Liver (tissue), 9 donors: Measurements from ENCODE around the gene LNPK. TPM values are rescaled to one million over a fixed set of nuclear protein-coding genes. Genes with fewer than 3 reads are reported as not detected.

Source experiments
- DNase-seq: peaks from one replicate; pipeline ENCODE4 v3.0.0-alpha.2; 2017; ENCODE audit warnings: low spot score
- H3K27ac ChIP-seq, 2 donors: one replicate each; pipeline ENCODE4 v1.7.0; 2013; ENCODE audit warnings: inconsistent platforms in 2 of 2, low read length in 2 of 2, control low read depth in 1 of 2, low read depth in 1 of 2, mild to moderate bottlenecking in 1 of 2
- H3K27me3 ChIP-seq, 4 donors: one replicate each; pipeline versions ENCODE4 v1.6.1 to v1.7.0; 2013; ENCODE audit warnings: low read length in 3 of 4, inconsistent platforms in 1 of 4, mild to moderate bottlenecking in 1 of 4, moderate library complexity in 1 of 4; ENCODE audit not compliant: control insufficient read depth in 4 of 4, insufficient read depth in 4 of 4
- H3K36me3 ChIP-seq, 4 donors: one replicate each; pipeline versions ENCODE4 v1.6.1 to v1.7.0; 2013; ENCODE audit warnings: low read length in 3 of 4, mild to moderate bottlenecking in 3 of 4, low read depth in 1 of 4, moderate library complexity in 1 of 4; ENCODE audit not compliant: control insufficient read depth in 4 of 4, insufficient read depth in 3 of 4
- H3K4me1 ChIP-seq, 4 donors: one replicate each; pipeline versions ENCODE4 v1.6.1 to v1.7.0; 2013; ENCODE audit warnings: low read length in 3 of 4, mild to moderate bottlenecking in 3 of 4, moderate library complexity in 1 of 4; ENCODE audit not compliant: control insufficient read depth in 4 of 4, insufficient read depth in 4 of 4
- H3K4me3 ChIP-seq, 3 donors: one replicate each; pipeline versions ENCODE4 v1.6.1 to v1.7.0; 2013; ENCODE audit warnings: low read length in 3 of 3, control low read depth in 1 of 3, low read depth in 1 of 3, mild to moderate bottlenecking in 1 of 3
- H3K9ac ChIP-seq, 2 donors: one replicate each; pipeline ENCODE4 v1.7.0; 2013; ENCODE audit warnings: low read length in 2 of 2, mild to moderate bottlenecking in 2 of 2, moderate library complexity in 2 of 2, control low read depth in 1 of 2, low read depth in 1 of 2
- H3K9me3 ChIP-seq, 4 donors: one replicate each; pipeline versions ENCODE4 v1.6.1 to v1.7.0; 2013; ENCODE audit warnings: low read length in 3 of 4; ENCODE audit not compliant: control insufficient read depth in 4 of 4
- EGR1 ChIP-seq, 2 donors: IDR thresholded peaks; 2 replicates each; pipeline ENCODE4 v1.6.1; 2016 to 2018; ENCODE audit warnings: antibody characterized with exemption in 2 of 2, low read depth in 2 of 2
- FOXA2 ChIP-seq: IDR thresholded peaks from 2 replicates; pipeline ENCODE4 v1.6.1; 2016; ENCODE audit warnings: antibody characterized with exemption
- GABPA ChIP-seq, 2 donors: IDR thresholded peaks in 1 of 2; conservative IDR thresholded peaks in 1 of 2; 2 replicates each; pipeline ENCODE4 v1.6.1; 2016; ENCODE audit warnings: antibody characterized with exemption in 2 of 2, mild to moderate bottlenecking in 1 of 2, moderate library complexity in 1 of 2
- HNF4A ChIP-seq, 2 donors: conservative IDR thresholded peaks; 2 replicates each; pipeline ENCODE4 v1.6.1; 2016; ENCODE audit warnings: antibody characterized with exemption in 2 of 2, mild to moderate bottlenecking in 2 of 2
- HNF4G ChIP-seq: IDR thresholded peaks from 2 replicates; pipeline ENCODE4 v1.6.1; 2016; ENCODE audit warnings: antibody characterized with exemption
- JUND ChIP-seq, 2 donors: IDR thresholded peaks; 2 replicates each; pipeline ENCODE4 v1.6.1; 2016; ENCODE audit warnings: antibody characterized with exemption in 2 of 2
- NR2F2 ChIP-seq: IDR thresholded peaks from 2 replicates; pipeline ENCODE4 v1.6.1; 2016; ENCODE audit warnings: antibody characterized with exemption
- RAD21 ChIP-seq, 2 donors: IDR thresholded peaks; 2 replicates each; pipeline ENCODE4 v1.6.1; 2016; ENCODE audit warnings: antibody characterized with exemption in 2 of 2, mild to moderate bottlenecking in 2 of 2
- RXRA ChIP-seq, 2 donors: IDR thresholded peaks; 2 replicates each; pipeline ENCODE4 v1.6.1; 2017 to 2018; ENCODE audit warnings: antibody characterized with exemption in 2 of 2, mild to moderate bottlenecking in 1 of 2
- SP1 ChIP-seq: IDR thresholded peaks from 2 replicates; pipeline ENCODE4 v1.6.1; 2018; ENCODE audit warnings: antibody characterized with exemption, mild to moderate bottlenecking
- TAF1 ChIP-seq: conservative IDR thresholded peaks from 2 replicates; pipeline ENCODE4 v1.6.1; 2016; ENCODE audit warnings: antibody characterized with exemption, mild to moderate bottlenecking
- YY1 ChIP-seq: IDR thresholded peaks from 2 replicates; pipeline ENCODE4 v1.6.1; 2016; ENCODE audit warnings: antibody characterized with exemption, mild to moderate bottlenecking
- WGBS: extraction: QIAGEN DNeasy Blood & Tissue Kit; methylation state at CpG from one replicate; pipeline ENCODE4 v1.1.7; 2013; 5-methylcytosine and 5-hydroxymethylcytosine counted together
- polyA plus RNA-seq, 2 donors: library from polyadenylated mRNA; stranded (reverse) in 1 of 2; unstranded in 1 of 2; fragments of 200-250 nt in 1 of 2; fragments of >200 nt in 1 of 2; fragmentation: Nextera tagmentation in 1 of 2; extraction: Ambion mirVana in 1 of 2; gene quantifications; one replicate each; pipeline versions ENCODE4 v1.2.1 to v1.2.3, GENCODE V29; 2013 to 2015
- total RNA-seq, 2 donors: library from RNA; depleted of rRNA; stranded (reverse); fragments of >200 nt; gene quantifications; one replicate each; pipeline ENCODE4 v1.2.3, GENCODE V29; 2014
- TF ChIP-seq, protein P1 (sequence below): IDR thresholded peaks from 2 replicates; pipeline ENCODE4 v1.6.1; 2016; ENCODE audit warnings: antibody characterized with exemption, mild to moderate bottlenecking
- TF ChIP-seq, protein P2 (sequence below): IDR thresholded peaks from 2 replicates; pipeline ENCODE4 v1.6.1; 2016; ENCODE audit warnings: antibody characterized with exemption
- TF ChIP-seq, protein P3 (sequence below): IDR thresholded peaks from 2 replicates; pipeline ENCODE4 v1.6.1; 2016; ENCODE audit warnings: antibody characterized with exemption
- TF ChIP-seq, protein P4 (sequence below): IDR thresholded peaks from 2 replicates; pipeline ENCODE4 v1.6.1; 2016; ENCODE audit warnings: antibody characterized with exemption
- TF ChIP-seq, protein P5 (sequence below): fragments of 150-350 bp; IDR thresholded peaks from 2 replicates; pipeline ENCODE4 v1.5.1; 2017; ENCODE audit warnings: improper control_type of control experiment, low read depth, low read length; ENCODE audit not compliant: missing input control
- donor health status: healthy.
- donor health status: healthy.
- donor health status: healthy.
- donor health status: healthy.
- donor health status: healthy.

Gene LNPK
- total and polyA plus RNA-seq, 4 donors: 5.5 to 25.2 (median 11.5) TPM

DNA sequence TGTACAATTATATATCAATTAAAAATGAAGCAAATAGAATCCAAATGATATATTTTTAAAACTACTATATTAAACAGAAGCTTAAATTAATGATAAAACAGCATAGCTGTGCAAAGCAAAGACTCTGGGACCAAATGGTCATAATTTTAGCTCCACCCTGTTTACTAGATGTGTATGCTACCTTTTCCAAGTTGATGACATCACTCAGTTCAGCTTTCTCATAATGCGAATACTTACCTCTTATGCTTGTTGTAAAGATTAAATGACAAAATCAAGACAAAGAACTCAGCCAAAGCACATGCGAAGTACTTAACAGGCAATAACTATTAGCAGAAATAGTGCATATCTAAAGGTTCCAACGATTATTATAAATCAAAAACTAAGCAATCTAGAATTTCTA, 51.6 kb downstream of the LNPK start:
- Histone ChIP-seq H3K4me1 (no peaks in the 10 kb centered on the region), H3K4me3 (no peak overlapping the region), H3K27me3 (no peaks in the 10 kb centered on the region), H3K9ac (no peak overlapping the region), H3K36me3 (peaks cover 0 to 5% (median 2%) of the 10 kb centered on the region in 4 donors), H3K9me3 (no peaks in the 10 kb centered on the region), H3K27ac (no peak overlapping the region)
- no peak for DNase-seq
- WGBS: 98% methylated on average over 3 of the region's 3 CpGs
- TF ChIP-seq HNF4G (no peak), SP1 (no peak), GABPA (IDR thresholded peaks at IDR 0.05 in 1 of 2, conservative IDR thresholded peaks at IDR 0.05 in 1 of 2) (no peak), YY1 (no peak), FOXA2 (no peak), EGR1 (IDR thresholded peaks at IDR 0.05; ENCODE audit: low read depth in 2 of 2) (no peak), RXRA (IDR thresholded peaks at IDR 0.05) (no peak), NR2F2 (no peak), TAF1 (no peak), HNF4A (conservative IDR thresholded peaks at IDR 0.05) (no peak), RAD21 (IDR thresholded peaks at IDR 0.05) (no peak), JUND (IDR thresholded peaks at IDR 0.05) (no peak)
- TF ChIP-seq, protein P1, sequence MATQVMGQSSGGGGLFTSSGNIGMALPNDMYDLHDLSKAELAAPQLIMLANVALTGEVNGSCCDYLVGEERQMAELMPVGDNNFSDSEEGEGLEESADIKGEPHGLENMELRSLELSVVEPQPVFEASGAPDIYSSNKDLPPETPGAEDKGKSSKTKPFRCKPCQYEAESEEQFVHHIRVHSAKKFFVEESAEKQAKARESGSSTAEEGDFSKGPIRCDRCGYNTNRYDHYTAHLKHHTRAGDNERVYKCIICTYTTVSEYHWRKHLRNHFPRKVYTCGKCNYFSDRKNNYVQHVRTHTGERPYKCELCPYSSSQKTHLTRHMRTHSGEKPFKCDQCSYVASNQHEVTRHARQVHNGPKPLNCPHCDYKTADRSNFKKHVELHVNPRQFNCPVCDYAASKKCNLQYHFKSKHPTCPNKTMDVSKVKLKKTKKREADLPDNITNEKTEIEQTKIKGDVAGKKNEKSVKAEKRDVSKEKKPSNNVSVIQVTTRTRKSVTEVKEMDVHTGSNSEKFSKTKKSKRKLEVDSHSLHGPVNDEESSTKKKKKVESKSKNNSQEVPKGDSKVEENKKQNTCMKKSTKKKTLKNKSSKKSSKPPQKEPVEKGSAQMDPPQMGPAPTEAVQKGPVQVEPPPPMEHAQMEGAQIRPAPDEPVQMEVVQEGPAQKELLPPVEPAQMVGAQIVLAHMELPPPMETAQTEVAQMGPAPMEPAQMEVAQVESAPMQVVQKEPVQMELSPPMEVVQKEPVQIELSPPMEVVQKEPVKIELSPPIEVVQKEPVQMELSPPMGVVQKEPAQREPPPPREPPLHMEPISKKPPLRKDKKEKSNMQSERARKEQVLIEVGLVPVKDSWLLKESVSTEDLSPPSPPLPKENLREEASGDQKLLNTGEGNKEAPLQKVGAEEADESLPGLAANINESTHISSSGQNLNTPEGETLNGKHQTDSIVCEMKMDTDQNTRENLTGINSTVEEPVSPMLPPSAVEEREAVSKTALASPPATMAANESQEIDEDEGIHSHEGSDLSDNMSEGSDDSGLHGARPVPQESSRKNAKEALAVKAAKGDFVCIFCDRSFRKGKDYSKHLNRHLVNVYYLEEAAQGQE: no peak
- TF ChIP-seq, protein P2, sequence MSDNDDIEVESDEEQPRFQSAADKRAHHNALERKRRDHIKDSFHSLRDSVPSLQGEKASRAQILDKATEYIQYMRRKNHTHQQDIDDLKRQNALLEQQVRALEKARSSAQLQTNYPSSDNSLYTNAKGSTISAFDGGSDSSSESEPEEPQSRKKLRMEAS: no peak
- TF ChIP-seq, protein P3, sequence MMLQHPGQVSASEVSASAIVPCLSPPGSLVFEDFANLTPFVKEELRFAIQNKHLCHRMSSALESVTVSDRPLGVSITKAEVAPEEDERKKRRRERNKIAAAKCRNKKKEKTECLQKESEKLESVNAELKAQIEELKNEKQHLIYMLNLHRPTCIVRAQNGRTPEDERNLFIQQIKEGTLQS: no peak
- TF ChIP-seq, protein P4, sequence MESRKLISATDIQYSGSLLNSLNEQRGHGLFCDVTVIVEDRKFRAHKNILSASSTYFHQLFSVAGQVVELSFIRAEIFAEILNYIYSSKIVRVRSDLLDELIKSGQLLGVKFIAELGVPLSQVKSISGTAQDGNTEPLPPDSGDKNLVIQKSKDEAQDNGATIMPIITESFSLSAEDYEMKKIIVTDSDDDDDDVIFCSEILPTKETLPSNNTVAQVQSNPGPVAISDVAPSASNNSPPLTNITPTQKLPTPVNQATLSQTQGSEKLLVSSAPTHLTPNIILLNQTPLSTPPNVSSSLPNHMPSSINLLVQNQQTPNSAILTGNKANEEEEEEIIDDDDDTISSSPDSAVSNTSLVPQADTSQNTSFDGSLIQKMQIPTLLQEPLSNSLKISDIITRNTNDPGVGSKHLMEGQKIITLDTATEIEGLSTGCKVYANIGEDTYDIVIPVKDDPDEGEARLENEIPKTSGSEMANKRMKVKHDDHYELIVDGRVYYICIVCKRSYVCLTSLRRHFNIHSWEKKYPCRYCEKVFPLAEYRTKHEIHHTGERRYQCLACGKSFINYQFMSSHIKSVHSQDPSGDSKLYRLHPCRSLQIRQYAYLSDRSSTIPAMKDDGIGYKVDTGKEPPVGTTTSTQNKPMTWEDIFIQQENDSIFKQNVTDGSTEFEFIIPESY: no peak
- TF ChIP-seq, protein P5, sequence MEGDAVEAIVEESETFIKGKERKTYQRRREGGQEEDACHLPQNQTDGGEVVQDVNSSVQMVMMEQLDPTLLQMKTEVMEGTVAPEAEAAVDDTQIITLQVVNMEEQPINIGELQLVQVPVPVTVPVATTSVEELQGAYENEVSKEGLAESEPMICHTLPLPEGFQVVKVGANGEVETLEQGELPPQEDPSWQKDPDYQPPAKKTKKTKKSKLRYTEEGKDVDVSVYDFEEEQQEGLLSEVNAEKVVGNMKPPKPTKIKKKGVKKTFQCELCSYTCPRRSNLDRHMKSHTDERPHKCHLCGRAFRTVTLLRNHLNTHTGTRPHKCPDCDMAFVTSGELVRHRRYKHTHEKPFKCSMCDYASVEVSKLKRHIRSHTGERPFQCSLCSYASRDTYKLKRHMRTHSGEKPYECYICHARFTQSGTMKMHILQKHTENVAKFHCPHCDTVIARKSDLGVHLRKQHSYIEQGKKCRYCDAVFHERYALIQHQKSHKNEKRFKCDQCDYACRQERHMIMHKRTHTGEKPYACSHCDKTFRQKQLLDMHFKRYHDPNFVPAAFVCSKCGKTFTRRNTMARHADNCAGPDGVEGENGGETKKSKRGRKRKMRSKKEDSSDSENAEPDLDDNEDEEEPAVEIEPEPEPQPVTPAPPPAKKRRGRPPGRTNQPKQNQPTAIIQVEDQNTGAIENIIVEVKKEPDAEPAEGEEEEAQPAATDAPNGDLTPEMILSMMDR: no peak

DNA sequence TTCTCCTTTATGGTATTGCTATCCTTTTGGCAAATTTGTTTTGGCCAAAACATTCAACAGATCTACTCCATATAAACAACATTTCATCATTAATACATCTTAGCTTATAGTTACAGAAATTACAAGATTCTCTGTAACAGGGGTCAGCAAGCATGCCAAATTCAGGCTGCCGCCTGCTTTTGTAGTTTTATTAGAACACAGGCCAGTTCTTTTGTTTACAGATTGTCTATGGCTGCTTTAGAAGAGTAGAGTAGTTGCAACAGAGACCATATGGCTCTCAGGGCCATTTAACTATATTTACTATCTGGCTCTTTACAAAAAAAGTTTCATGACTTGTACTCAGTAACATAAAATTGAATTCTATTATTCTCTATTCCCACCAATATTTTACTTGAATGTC, 53.9 kb downstream of the LNPK start:
- DNase-seq: no peak
- Histone ChIP-seq H3K4me1 (no peaks in the 10 kb centered on the region), H3K36me3 (peaks cover 2 to 8% (median 4%) of the 10 kb centered on the region in 4 donors), H3K9me3 (no peaks in the 10 kb centered on the region), H3K9ac (no peak overlapping the region), H3K27ac (no peak overlapping the region), H3K27me3 (no peaks in the 10 kb centered on the region), H3K4me3 (no peak overlapping the region)
- WGBS: 84% methylated on average over 1 of the region's 1 CpG
- TF ChIP-seq GABPA (IDR thresholded peaks at IDR 0.05 in 1 of 2, conservative IDR thresholded peaks at IDR 0.05 in 1 of 2): no peak
- TF ChIP-seq, protein P2: no peak
- no peak for TF ChIP-seq NR2F2
- no peak for TF ChIP-seq EGR1 (IDR thresholded peaks at IDR 0.05; ENCODE audit: low read depth in 2 of 2)
- TF ChIP-seq, protein P1: no peak
- TF ChIP-seq FOXA2: no peak
- TF ChIP-seq, protein P3: no peak
- no peak for TF ChIP-seq JUND (IDR thresholded peaks at IDR 0.05)
